ENCODE results near the gene ZNF32. TPM values are rescaled to one million over a fixed set of nuclear protein-coding genes. Genes with fewer than 3 reads are reported as not detected.

Gene ZNF32
- polyA plus RNA-seq, 4 donors, result 56.6 to 74.2 (median 69.1) TPM

Other genes starting within 250 kb of the ZNF32 start
- gene HNRNPF, start 239.7 kb downstream of the ZNF32 start, polyA plus RNA-seq (ENCODE audit: insufficient read length in 4 of 4), result 100 to 1,000 TPM; 215 to 239 (median 232) TPM
- gene ZNF487, start 211.8 kb downstream of the ZNF32 start, polyA plus RNA-seq (ENCODE audit: insufficient read length in 4 of 4), result 10 to 100 TPM; 10.4 to 12.6 (median 11.6) TPM
- 10 to 100 TPM in 3 of 4 donors, 1 to 10 TPM in 1; 10.0 to 16.3 (median 12.6) TPM for gene ZNF239, start 74.3 kb downstream of the ZNF32 start, polyA plus RNA-seq (ENCODE audit: insufficient read length in 4 of 4)
- 1 to 10 TPM; 4.3 to 5.4 (median 4.7) TPM for gene ZNF485, start 42.4 kb downstream of the ZNF32 start, polyA plus RNA-seq (ENCODE audit: insufficient read length in 4 of 4)

Data from right renal pelvis (tissue), 4 donors.